Uterus (tissue), 2 donors: Measurements from ENCODE around the gene TAPBPL.

Experiments
- POLR2A ChIP-seq, 2 donors: fragments of 450-650 bp; IDR thresholded peaks; one replicate each; pipeline ENCODE4 v1.6.1; 2016; ENCODE audit warnings: antibody characterized with exemption in 2 of 2, mild to moderate bottlenecking in 1 of 2, moderate library complexity in 1 of 2
- TF ChIP-seq, protein P1 (sequence below), 4 experiments: fragments of 200-600 bp in 2 of 4; fragments of 450-650 bp in 2 of 4; sonication (generic) in 2 of 4; IDR thresholded peaks; one replicate each; pipeline ENCODE4 v1.5.1; 2016 to 2019; ENCODE audit warnings: antibody characterized with exemption in 4 of 4, mild to moderate bottlenecking in 2 of 4, moderate library complexity in 1 of 4

DNA sequence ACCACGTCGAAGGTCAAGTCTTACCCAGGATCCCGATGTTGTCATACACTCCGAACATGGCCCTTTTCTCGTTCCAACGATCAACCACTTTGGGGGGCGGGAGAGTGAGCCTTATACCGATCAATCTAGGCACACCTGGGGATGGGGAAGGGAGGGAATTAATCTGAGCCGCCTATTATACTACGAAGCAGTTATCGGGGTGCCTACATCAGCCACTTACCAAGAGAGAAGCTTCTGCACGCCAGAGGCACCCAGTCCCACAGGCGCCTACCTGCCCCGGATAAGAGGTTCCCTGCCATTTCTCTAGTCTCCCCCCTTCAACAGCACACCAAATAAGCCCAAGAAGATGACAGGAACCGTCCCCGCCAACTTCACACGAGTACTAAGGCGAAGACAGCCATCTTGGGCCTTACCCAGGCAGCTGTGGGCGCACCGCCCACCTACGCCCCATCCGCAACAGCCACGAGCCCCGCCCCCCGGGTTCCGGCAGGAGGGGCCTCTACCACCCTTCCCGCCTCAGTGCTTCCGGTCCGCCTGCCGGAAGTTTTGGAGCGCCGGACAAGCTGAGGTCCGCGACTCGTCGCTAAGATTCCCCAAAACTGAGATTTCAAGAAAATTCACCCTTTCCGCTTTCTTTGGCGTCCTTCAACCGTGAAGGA is 41.1 kb downstream of the TAPBPL start, which contains the start of gene MRPL51:
- TF ChIP-seq POLR2A (IDR thresholded peaks at IDR 0.05), result peak; percentile 68 to 69
- TF ChIP-seq, protein P1, sequence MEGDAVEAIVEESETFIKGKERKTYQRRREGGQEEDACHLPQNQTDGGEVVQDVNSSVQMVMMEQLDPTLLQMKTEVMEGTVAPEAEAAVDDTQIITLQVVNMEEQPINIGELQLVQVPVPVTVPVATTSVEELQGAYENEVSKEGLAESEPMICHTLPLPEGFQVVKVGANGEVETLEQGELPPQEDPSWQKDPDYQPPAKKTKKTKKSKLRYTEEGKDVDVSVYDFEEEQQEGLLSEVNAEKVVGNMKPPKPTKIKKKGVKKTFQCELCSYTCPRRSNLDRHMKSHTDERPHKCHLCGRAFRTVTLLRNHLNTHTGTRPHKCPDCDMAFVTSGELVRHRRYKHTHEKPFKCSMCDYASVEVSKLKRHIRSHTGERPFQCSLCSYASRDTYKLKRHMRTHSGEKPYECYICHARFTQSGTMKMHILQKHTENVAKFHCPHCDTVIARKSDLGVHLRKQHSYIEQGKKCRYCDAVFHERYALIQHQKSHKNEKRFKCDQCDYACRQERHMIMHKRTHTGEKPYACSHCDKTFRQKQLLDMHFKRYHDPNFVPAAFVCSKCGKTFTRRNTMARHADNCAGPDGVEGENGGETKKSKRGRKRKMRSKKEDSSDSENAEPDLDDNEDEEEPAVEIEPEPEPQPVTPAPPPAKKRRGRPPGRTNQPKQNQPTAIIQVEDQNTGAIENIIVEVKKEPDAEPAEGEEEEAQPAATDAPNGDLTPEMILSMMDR (IDR thresholded peaks at IDR 0.05), result no peak
